ENCODE data around the gene CEPT1.

- TF ChIP-seq POLR2AphosphoS5 (IDR thresholded peaks at IDR 0.05), result no peak
- TF ChIP-seq EZH2 (IDR thresholded peaks at IDR 0.05; ENCODE audit: borderline replicate concordance, insufficient read depth, low read length, poor library complexity, severe bottlenecking), result no peak
- TF ChIP-seq, protein P1, sequence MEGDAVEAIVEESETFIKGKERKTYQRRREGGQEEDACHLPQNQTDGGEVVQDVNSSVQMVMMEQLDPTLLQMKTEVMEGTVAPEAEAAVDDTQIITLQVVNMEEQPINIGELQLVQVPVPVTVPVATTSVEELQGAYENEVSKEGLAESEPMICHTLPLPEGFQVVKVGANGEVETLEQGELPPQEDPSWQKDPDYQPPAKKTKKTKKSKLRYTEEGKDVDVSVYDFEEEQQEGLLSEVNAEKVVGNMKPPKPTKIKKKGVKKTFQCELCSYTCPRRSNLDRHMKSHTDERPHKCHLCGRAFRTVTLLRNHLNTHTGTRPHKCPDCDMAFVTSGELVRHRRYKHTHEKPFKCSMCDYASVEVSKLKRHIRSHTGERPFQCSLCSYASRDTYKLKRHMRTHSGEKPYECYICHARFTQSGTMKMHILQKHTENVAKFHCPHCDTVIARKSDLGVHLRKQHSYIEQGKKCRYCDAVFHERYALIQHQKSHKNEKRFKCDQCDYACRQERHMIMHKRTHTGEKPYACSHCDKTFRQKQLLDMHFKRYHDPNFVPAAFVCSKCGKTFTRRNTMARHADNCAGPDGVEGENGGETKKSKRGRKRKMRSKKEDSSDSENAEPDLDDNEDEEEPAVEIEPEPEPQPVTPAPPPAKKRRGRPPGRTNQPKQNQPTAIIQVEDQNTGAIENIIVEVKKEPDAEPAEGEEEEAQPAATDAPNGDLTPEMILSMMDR (IDR thresholded peaks at IDR 0.05; ENCODE audit: poor library complexity, severe bottlenecking), result no peak
- TF ChIP-seq, protein P2, sequence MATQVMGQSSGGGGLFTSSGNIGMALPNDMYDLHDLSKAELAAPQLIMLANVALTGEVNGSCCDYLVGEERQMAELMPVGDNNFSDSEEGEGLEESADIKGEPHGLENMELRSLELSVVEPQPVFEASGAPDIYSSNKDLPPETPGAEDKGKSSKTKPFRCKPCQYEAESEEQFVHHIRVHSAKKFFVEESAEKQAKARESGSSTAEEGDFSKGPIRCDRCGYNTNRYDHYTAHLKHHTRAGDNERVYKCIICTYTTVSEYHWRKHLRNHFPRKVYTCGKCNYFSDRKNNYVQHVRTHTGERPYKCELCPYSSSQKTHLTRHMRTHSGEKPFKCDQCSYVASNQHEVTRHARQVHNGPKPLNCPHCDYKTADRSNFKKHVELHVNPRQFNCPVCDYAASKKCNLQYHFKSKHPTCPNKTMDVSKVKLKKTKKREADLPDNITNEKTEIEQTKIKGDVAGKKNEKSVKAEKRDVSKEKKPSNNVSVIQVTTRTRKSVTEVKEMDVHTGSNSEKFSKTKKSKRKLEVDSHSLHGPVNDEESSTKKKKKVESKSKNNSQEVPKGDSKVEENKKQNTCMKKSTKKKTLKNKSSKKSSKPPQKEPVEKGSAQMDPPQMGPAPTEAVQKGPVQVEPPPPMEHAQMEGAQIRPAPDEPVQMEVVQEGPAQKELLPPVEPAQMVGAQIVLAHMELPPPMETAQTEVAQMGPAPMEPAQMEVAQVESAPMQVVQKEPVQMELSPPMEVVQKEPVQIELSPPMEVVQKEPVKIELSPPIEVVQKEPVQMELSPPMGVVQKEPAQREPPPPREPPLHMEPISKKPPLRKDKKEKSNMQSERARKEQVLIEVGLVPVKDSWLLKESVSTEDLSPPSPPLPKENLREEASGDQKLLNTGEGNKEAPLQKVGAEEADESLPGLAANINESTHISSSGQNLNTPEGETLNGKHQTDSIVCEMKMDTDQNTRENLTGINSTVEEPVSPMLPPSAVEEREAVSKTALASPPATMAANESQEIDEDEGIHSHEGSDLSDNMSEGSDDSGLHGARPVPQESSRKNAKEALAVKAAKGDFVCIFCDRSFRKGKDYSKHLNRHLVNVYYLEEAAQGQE (IDR thresholded peaks at IDR 0.05; ENCODE audit: borderline replicate concordance), result no peak
- no peak for TF ChIP-seq MXI1 (conservative IDR thresholded peaks at IDR 0.05; ENCODE audit: poor library complexity, severe bottlenecking)
- TF ChIP-seq EP300 (conservative IDR thresholded peaks at IDR 0.05; ENCODE audit: poor library complexity, severe bottlenecking), result no peak
- no peak for TF ChIP-seq RAD21 (conservative IDR thresholded peaks at IDR 0.05)
- no peak for TF ChIP-seq SMC3 (conservative IDR thresholded peaks at IDR 0.05; ENCODE audit: poor library complexity)
- TF ChIP-seq TAF1 (IDR thresholded peaks at IDR 0.05; ENCODE audit: low read depth), result no peak
Observed at GRCh38 chr1:111151838-111152237, 11.8 kb downstream of the CEPT1 start.
